T-helper 22 cell (primary cell): ENCODE data around the gene RXRG.

Source experiments
- DNase-seq: peaks from one replicate; pipeline ENCODE4 v3.0.0-alpha.2; 2020; ENCODE audit warnings: low read depth

The RXRG gene

GRCh38 chr1:165369255-165369848 is 75.6 kb downstream of the RXRG start:
- DNase-seq = peak; percentile 11

GRCh38 chr1:165367375-165367993 is 77.4 kb downstream of the RXRG start:
- DNase-seq = peak; percentile 48

GRCh38 chr1:165365341-165365740 is 79.6 kb downstream of the RXRG start:
- no peak for DNase-seq

GRCh38 chr1:165364568-165365133 is 80.3 kb downstream of the RXRG start:
- no peak for DNase-seq

GRCh38 chr1:165356876-165357275 is 88.0 kb downstream of the RXRG start:
- DNase-seq = no peak

- DNase-seq = no peak
Measured at GRCh38 chr1:165355977-165356811, 88.7 kb downstream of the RXRG start, which contains the start of gene LMX1A. LMX1A (minus strand) TSS chr1:165356715; CDS start chr1:165355559, 1,156 bp downstream.

GRCh38 chr1:165355139-165355976 is 89.6 kb downstream of the RXRG start:
- DNase-seq = no peak

GRCh38 chr1:165354739-165355138 is 90.2 kb downstream of the RXRG start:
- no peak for DNase-seq

GRCh38 chr1:165353731-165354671 is 90.9 kb downstream of the RXRG start:
- no peak for DNase-seq

- DNase-seq = no peak
Measured at GRCh38 chr1:165352442-165353293, 92.3 kb downstream of the RXRG start.

GRCh38 chr1:165351863-165352441 is 93.0 kb downstream of the RXRG start:
- no peak for DNase-seq
